IPS-20b (cell line): ENCODE data around the gene CHKB.

Experiments
- H3K27ac ChIP-seq: one replicate; pipeline ENCODE4 v1.5.1; 2013; ENCODE audit warnings: low read length
- H3K27me3 ChIP-seq: 2 replicates; pipeline ENCODE4 v1.6.1; 2013; ENCODE audit warnings: mild to moderate bottlenecking, low read length, inconsistent platforms; ENCODE audit not compliant: insufficient read depth
- H3K36me3 ChIP-seq: 2 replicates; pipeline ENCODE4 v1.6.1; 2013; ENCODE audit warnings: low read depth, mild to moderate bottlenecking, inconsistent platforms, low read length, moderate library complexity; ENCODE audit not compliant: insufficient read depth
- H3K4me1 ChIP-seq: 2 replicates; pipeline ENCODE4 v1.6.1; 2013; ENCODE audit warnings: mild to moderate bottlenecking, control low read depth, inconsistent platforms, low read length, moderate library complexity; ENCODE audit not compliant: insufficient read depth
- H3K4me3 ChIP-seq: 2 replicates; pipeline ENCODE4 v1.5.1; 2013; ENCODE audit warnings: mild to moderate bottlenecking, low read length, inconsistent platforms
- H3K9ac ChIP-seq: 2 replicates; pipeline ENCODE4 v1.6.1; 2013; ENCODE audit warnings: low read depth, mild to moderate bottlenecking, inconsistent platforms, low read length, moderate library complexity
- H3K9me3 ChIP-seq: 2 replicates; pipeline ENCODE4 v1.6.1; 2013; ENCODE audit warnings: mild to moderate bottlenecking, low read depth, low read length, inconsistent platforms; ENCODE audit not compliant: insufficient read depth

The CHKB gene

GRCh38 chr22:50585238-50585637 lies 2.6 kb upstream of the CHKB start:
- Histone ChIP-seq H3K27me3 (peaks cover 5% of the 10 kb centered on the region), H3K36me3 (peaks cover 11% of the 10 kb centered on the region), H3K4me3 (no peak overlapping the region), H3K4me1 (peaks cover 12% of the 10 kb centered on the region), H3K27ac (no peak overlapping the region), H3K9ac (no peak overlapping the region), H3K9me3 (no peaks in the 10 kb centered on the region)

GRCh38 chr22:50584106-50585096 lies 1.8 kb upstream of the CHKB start:
- Histone ChIP-seq H3K36me3 (peaks cover 19% of the 10 kb centered on the region), H3K9me3 (no peaks in the 10 kb centered on the region), H3K4me3 (peak overlapping the region; percentile 98; the same call in 1 of the 2 replicates), H3K27me3 (peaks cover 5% of the 10 kb centered on the region), H3K27ac (no peak overlapping the region), H3K9ac (peak overlapping the region; percentile 88; the same call in 1 of the 2 replicates), H3K4me1 (peaks cover 12% of the 10 kb centered on the region)

DNA sequence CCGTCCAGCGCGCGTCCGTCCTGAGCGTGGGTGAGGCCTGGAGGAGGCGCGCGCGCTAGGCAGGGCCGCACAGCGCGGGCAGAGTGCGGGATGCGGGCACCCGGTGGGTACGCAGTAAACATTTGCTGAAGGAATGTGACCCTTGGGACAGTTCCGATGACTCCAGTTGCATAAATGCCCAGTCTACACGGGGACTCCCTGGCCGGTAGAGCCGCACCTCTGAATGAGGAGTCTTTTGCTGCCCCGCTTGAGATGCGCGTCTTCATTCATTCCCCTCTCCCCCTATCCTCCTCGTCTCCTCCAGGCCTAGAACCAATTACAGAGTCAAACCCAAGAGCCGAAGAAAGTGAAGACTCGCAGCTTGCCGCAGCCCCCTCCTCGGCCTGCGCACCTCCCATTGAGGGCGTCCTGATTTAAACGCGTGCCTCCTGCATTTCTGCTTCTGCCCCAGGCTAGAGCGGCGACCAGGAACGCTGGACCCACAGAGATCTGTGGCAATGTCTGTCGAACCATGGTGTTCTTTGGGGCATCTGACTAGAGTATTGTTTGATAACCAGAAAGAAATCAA lies 729 bp upstream of the CHKB start:
- Histone ChIP-seq H3K9ac (peak overlapping the region; percentile 88; the same call in 1 of the 2 replicates), H3K4me3 (peak overlapping the region; percentile 98), H3K27me3 (peaks cover 5% of the 10 kb centered on the region), H3K27ac (no peak overlapping the region), H3K9me3 (no peaks in the 10 kb centered on the region), H3K4me1 (peaks cover 12% of the 10 kb centered on the region), H3K36me3 (peaks cover 28% of the 10 kb centered on the region)

DNA sequence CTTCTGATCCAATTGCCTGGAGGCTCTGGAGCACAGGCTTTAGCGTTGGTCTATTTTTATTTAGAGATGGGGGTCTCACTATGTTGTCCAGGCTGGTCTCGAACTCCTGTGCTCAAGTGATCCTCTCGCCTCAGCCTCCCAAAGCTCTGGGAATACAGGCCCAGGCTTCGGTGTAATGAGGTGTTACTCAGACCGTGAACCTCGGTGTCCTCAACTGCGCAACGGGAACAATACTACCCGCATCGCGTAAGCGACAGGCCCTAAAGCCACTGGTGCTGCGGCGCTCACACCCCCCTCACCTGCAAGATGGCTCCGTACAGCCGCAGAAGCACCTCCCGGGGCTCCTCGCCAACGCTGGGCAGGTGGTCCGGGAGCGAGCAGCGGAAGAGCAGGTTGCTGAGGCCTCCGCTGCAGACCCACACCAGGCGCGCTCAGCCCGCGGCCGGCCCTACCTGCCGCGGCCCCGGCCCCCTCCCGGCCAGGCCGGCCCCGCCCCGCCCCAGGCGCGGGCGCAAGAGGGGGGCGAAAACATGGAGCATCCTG lies 628 bp downstream of the CHKB start:
- H3K36me3 ChIP-seq = peaks cover 35% of the 10 kb centered on the region
- peak overlapping the region; percentile 93 for H3K9ac ChIP-seq
- no peaks in the 10 kb centered on the region for H3K9me3 ChIP-seq
- peak overlapping the region; percentile 88 for H3K27ac ChIP-seq
- peak overlapping the region; percentile 98 for H3K4me3 ChIP-seq
- peaks cover 5% of the 10 kb centered on the region for H3K27me3 ChIP-seq
- H3K4me1 ChIP-seq = peaks cover 12% of the 10 kb centered on the region

DNA sequence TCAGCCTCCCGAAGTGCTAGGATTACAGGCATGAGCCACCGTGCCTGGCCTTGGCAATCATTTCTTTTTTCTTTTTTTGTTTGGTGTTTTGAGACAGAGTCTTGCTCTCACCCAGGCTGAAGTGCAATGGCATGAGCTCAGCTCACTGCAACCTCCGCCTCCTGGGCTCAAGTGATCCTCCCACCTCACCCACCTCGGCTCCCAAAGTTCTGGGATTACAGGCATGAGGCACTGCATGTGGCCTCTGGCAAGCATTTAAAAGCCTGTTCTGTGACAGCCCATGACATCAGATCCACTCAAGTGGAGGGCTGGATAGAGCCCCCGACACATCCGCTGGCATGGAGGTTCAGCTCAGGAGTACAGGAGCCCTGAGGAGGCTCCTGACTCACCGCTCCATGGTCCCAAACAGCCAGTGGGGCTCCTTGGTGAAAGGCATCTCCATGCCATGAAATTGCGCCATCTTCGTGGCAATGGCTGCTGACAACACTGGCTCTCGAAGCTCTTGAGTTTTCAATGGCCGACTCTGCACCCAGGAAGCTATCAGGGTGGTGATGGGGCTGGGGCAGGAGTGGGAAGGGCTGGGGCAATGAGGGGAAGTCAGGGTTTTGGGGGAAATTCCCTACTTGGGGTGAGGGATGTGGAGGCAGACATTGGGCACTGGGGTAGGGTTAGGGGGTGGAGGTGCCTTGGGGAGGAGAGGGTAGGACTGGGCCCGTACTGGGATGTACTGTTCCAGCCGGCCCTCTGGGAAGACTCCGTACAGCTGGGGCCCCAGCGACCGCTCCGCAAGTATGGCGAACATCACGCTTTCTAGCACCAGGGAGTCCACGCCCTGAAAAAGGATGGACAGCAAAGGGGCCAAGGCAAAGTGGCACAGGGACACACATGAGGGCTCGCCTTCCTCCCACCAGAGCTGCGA lies 1.4 kb downstream of the CHKB start:
- peak overlapping the region; percentile 93; the same call in 1 of the 2 replicates for H3K9ac ChIP-seq
- H3K4me3 ChIP-seq = peak overlapping the region; percentile 98
- no peaks in the 10 kb centered on the region for H3K9me3 ChIP-seq
- H3K4me1 ChIP-seq = peaks cover 12% of the 10 kb centered on the region
- H3K27me3 ChIP-seq = peaks cover 5% of the 10 kb centered on the region
- no peak overlapping the region for H3K27ac ChIP-seq
- H3K36me3 ChIP-seq = peaks cover 40% of the 10 kb centered on the region

DNA sequence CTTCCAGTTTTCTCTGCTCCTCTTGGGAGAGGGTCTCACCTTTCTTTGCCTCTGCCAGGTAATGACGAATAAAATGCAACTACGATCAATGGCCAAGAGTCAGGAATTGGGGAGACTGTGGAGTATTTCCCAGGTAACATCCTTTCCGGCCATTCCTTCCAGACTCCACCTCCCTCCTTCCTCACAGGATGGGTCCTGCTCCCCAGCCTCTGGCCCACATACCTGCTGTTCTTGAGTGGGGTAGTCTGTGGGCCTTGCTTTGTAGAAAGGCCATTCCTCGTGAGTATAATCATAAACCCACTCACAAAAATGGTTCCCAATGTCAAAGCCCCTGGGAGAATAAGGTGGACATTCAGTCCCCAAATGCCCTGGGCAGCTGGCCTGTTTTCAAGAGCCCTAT lies 2.9 kb downstream of the CHKB start:
- Histone ChIP-seq H3K36me3 (peaks cover 46% of the 10 kb centered on the region), H3K4me1 (peaks cover 8% of the 10 kb centered on the region), H3K9me3 (no peaks in the 10 kb centered on the region), H3K4me3 (no peak overlapping the region), H3K9ac (no peak overlapping the region), H3K27ac (no peak overlapping the region), H3K27me3 (peaks cover 5% of the 10 kb centered on the region)

GRCh38 chr22:50578776-50579310 lies 3.8 kb downstream of the CHKB start:
- Histone ChIP-seq H3K9ac (no peak overlapping the region), H3K4me1 (peaks cover 4% of the 10 kb centered on the region), H3K9me3 (no peaks in the 10 kb centered on the region), H3K27me3 (peaks cover 4% of the 10 kb centered on the region), H3K36me3 (peaks cover 55% of the 10 kb centered on the region), H3K4me3 (no peak overlapping the region), H3K27ac (no peak overlapping the region)

DNA sequence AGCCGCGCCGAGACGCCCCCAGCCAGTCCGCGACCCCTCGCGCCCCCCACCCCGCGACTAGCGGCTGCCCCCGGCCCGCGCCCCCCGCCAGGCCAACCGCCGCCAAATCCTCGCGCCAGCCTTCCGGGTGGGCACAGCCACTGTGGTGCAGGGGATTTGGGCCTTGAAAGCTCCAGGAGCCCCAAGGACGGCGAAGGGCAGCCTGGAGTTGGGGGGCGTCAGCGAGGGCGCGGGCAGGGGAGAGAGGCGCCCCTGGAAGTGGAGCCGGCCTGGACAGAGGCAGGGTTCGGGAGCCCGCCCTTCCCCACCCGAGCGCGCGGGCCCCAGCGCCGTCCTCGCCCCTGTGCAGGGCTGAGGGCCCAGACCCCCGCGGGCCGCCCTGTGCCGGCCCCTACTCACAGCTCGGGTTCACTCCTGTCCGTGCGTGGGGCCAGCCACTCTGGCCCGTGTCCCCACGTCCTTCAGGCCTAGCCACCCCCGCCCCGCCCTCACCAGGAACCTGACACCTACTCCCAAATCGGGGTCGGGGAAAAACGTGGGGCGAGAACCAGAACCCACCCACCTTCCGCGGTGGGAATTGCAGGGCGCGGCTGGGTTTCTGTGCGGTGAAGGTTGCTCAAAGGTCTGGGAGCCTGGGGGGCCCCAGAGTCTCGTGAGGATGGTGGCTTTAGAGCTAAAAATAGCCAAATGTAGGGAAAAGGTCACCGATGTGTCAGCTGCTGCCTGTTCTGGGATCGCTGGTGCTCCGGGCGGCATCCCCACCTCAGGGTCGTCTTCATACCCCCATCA lies 4.5 kb downstream of the CHKB start, which contains the start of gene CPT1B:
Gene CPT1B (minus strand): TSS at position 441 of the 789 bp plus-strand sequence. CDS start 512 bp downstream, outside the sequence.
- Histone ChIP-seq H3K27ac (no peak within 1 kb of the TSS), H3K9me3 (no peaks in the 10 kb centered on the region), H3K27me3 (no peaks in the 10 kb centered on the region), H3K36me3 (peaks cover 60% of the 10 kb centered on the region), H3K9ac (no peak within 1 kb of the TSS), H3K4me1 (no peaks in the 10 kb centered on the region; the same call in none of the 2 replicates), H3K4me3 (no peak within 1 kb of the TSS)

DNA sequence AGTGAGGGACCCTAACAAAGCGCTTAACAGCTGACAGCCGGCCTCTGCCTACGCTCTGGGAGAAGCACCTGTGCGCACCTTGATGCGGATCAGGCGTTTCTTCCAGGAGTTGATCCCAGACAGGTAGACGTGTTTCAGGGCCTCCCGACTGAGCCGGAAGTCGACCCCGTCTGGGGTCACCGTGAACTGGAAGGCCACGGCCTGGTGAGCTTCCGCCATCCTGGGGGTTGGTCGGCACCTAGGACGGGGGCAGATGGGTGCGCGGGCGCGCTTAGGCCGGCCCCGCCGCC lies 5.0 kb downstream of the CHKB start:
- Histone ChIP-seq H3K36me3 (peaks cover 66% of the 10 kb centered on the region), H3K27ac (no peak overlapping the region), H3K9me3 (no peaks in the 10 kb centered on the region), H3K4me3 (no peak overlapping the region), H3K27me3 (no peaks in the 10 kb centered on the region), H3K4me1 (no peaks in the 10 kb centered on the region; the same call in none of the 2 replicates), H3K9ac (no peak overlapping the region)

GRCh38 chr22:50576806-50577696 lies 5.6 kb downstream of the CHKB start:
- Histone ChIP-seq H3K4me1 (no peaks in the 10 kb centered on the region; the same call in none of the 2 replicates), H3K36me3 (peaks cover 71% of the 10 kb centered on the region), H3K9me3 (no peaks in the 10 kb centered on the region), H3K27ac (no peak overlapping the region), H3K4me3 (no peak overlapping the region), H3K27me3 (no peaks in the 10 kb centered on the region), H3K9ac (no peak overlapping the region)
